Keratinocyte (primary cell): ENCODE measurements around the gene DNAJB8. TPM values are rescaled to one million over a fixed set of nuclear protein-coding genes. Genes with fewer than 3 reads are reported as not detected.

ENCODE experiments used
- DNase-seq: peaks from one replicate; pipeline ENCODE4 v3.0.0-alpha.2; 2011; ENCODE audit warnings: low read depth, missing footprints, low spot score
- FAIRE-seq: peaks from 2 replicates; lab custom pipeline; 2011; peaks lifted over from hg19 to GRCh38; lab: Jason Lieb, UNC
- H2AFZ ChIP-seq: 2 replicates; pipeline ENCODE4 v1.6.0; 2012; ENCODE audit warnings: low read length, control low read depth, inconsistent platforms; ENCODE audit not compliant: control insufficient read depth
- H3K27ac ChIP-seq: 2 replicates; pipeline ENCODE4 v1.5.1; 2011; ENCODE audit warnings: low read length; ENCODE audit not compliant: control insufficient read depth, insufficient read depth
- H3K27me3 ChIP-seq: 3 replicates; pipeline ENCODE4 v1.6.0; 2011; ENCODE audit warnings: low read length; ENCODE audit not compliant: control insufficient read depth, insufficient read depth; ENCODE audit errors: extremely low read depth
- H3K36me3 ChIP-seq, 2 experiments: 2 replicates in 1 of 2; 3 replicates in 1 of 2; pipeline ENCODE4 v1.5.1; 2011; ENCODE audit warnings: low read length in 2 of 2, mild to moderate bottlenecking in 1 of 2; ENCODE audit not compliant: control insufficient read depth in 2 of 2, insufficient read depth in 2 of 2; ENCODE audit errors: extremely low read depth in 1 of 2
- H3K4me1 ChIP-seq: 3 replicates; pipeline ENCODE4 v1.5.1; 2011; ENCODE audit warnings: low read length; ENCODE audit not compliant: control insufficient read depth, insufficient read depth; ENCODE audit errors: extremely low read depth
- H3K4me2 ChIP-seq: 3 replicates; pipeline ENCODE4 v1.6.0; 2011; ENCODE audit warnings: low read depth, low read length; ENCODE audit not compliant: control insufficient read depth, insufficient read depth; ENCODE audit errors: extremely low read depth
- H3K4me3 ChIP-seq, 3 experiments: fragments of 200-600 bp in 1 of 3; sonication (generic) in 1 of 3; 2 replicates in 2 of 3; 3 replicates in 1 of 3; pipeline ENCODE4 v1.5.1; 2011 to 2016; ENCODE audit warnings: low read length in 3 of 3, mild to moderate bottlenecking in 3 of 3, control low read depth in 2 of 3, inconsistent platforms in 1 of 3, low read depth in 1 of 3, mixed read lengths in 1 of 3, mixed run types in 1 of 3, moderate library complexity in 1 of 3; ENCODE audit not compliant: control insufficient read depth in 2 of 3, insufficient read depth in 2 of 3; ENCODE audit errors: extremely low read depth in 1 of 3
- H3K79me2 ChIP-seq: 2 replicates; pipeline ENCODE4 v1.6.0; 2012; ENCODE audit warnings: low read length; ENCODE audit not compliant: control insufficient read depth, insufficient read depth
- H3K9ac ChIP-seq: 3 replicates; pipeline ENCODE4 v1.6.0; 2011; ENCODE audit warnings: low read length; ENCODE audit not compliant: control insufficient read depth, insufficient read depth; ENCODE audit errors: extremely low read depth
- H3K9me1 ChIP-seq: 3 replicates; pipeline ENCODE4 v1.6.0; 2011; ENCODE audit warnings: low read length; ENCODE audit not compliant: control insufficient read depth, insufficient read depth; ENCODE audit errors: extremely low read depth
- H3K9me3 ChIP-seq: 2 replicates; pipeline ENCODE4 v1.5.1; 2012; ENCODE audit warnings: low read depth, low read length; ENCODE audit not compliant: control insufficient read depth
- H4K20me1 ChIP-seq: 3 replicates; pipeline ENCODE4 v1.6.0; 2011; ENCODE audit warnings: low read length; ENCODE audit not compliant: control insufficient read depth, insufficient read depth; ENCODE audit errors: extremely low read depth
- CTCF ChIP-seq, 3 experiments: IDR thresholded peaks in 1 of 3; conservative IDR thresholded peaks in 1 of 3; optimal IDR thresholded peaks in 1 of 3; 2 replicates in 2 of 3; 3 replicates in 1 of 3; pipeline versions ENCODE3 to v1.5.1; 2011; ENCODE audit warnings: low read length in 3 of 3, mild to moderate bottlenecking in 3 of 3, moderate library complexity in 2 of 3, control low read depth in 1 of 3, inconsistent platforms in 1 of 3; ENCODE audit not compliant: insufficient read depth in 2 of 3; ENCODE audit errors: extremely low read depth in 1 of 3
- EZH2 ChIP-seq: IDR thresholded peaks from one replicate; pipeline ENCODE4 v1.6.1; 2012; ENCODE audit warnings: inconsistent platforms, mild to moderate bottlenecking, low read length, moderate library complexity
- dilution Hi-C: fragments of 300-500 bp; cut with MboI; formaldehyde crosslinking; loops from one replicate; pipeline ENCODE4 v1.7.0; 2020; ENCODE audit warnings: low sequenced_read_pairs; ENCODE audit not compliant: extremely low pct_ligation_motif_present
- polyA plus RNA-seq, 5 experiments: library from polyadenylated mRNA; depleted of rRNA in 3 of 5; stranded (reverse) in 3 of 5; stranded (forward) in 1 of 5; unstranded in 1 of 5; fragments of >200 nt; gene quantifications; 1 replicate in 1 of 5; 2 replicates in 3 of 5; 3 replicates in 1 of 5; pipeline versions ENCODE4 v1.2.1 to v1.2.3, GENCODE V29; 2011 to 2012; ENCODE audit warnings: missing spikeins in 2 of 5, low read depth in 1 of 5, low replicate concordance in 1 of 5

Gene DNAJB8
- polyA plus RNA-seq, 1 donor (not counting 4 experiments of a cell fraction or from before 2014, with no cell fraction given) = not detected

- Histone ChIP-seq H3K9me3 (no peaks in the 10 kb centered on the region), H3K27me3 (peaks cover 24% of the 10 kb centered on the region), H3K4me3 (no peak overlapping the region), H3K9ac (no peak overlapping the region), H4K20me1 (peaks cover 3% of the 10 kb centered on the region), H3K9me1 (no peaks in the 10 kb centered on the region), H3K79me2 (no peaks in the 10 kb centered on the region), H3K4me2 (no peak overlapping the region), H2AFZ (no peak overlapping the region), H3K36me3 (no peaks in the 10 kb centered on the region), H3K27ac (no peak overlapping the region), H3K4me1 (no peaks in the 10 kb centered on the region)
- FAIRE-seq (no peak), DNase-seq (no peak)
- dilution Hi-C loops = no loop called here
- TF ChIP-seq EZH2 (no peak), CTCF (optimal IDR thresholded peaks at IDR 0.05 in 1 of 3, IDR thresholded peaks at IDR 0.05 in 1 of 3, conservative IDR thresholded peaks at IDR 0.05 in 1 of 3; ENCODE audit: extremely low read depth in 1 of 3, insufficient read depth in 2 of 3, low read length in 3 of 3) (no peak)
Measured at GRCh38 chr3:128439226-128439625, 27.5 kb downstream of the DNAJB8 start.

- FAIRE-seq (no peak), DNase-seq (no peak)
- TF ChIP-seq EZH2 = no peak
- TF ChIP-seq CTCF (optimal IDR thresholded peaks at IDR 0.05 in 1 of 3, IDR thresholded peaks at IDR 0.05 in 1 of 3, conservative IDR thresholded peaks at IDR 0.05 in 1 of 3; ENCODE audit: extremely low read depth in 1 of 3, insufficient read depth in 2 of 3, low read length in 3 of 3) = peak; percentile 52 to 59 (median 52)
- H3K9ac ChIP-seq = no peak overlapping the region
- H2AFZ ChIP-seq = no peak overlapping the region
- H3K4me1 ChIP-seq = no peaks in the 10 kb centered on the region
- no peaks in the 10 kb centered on the region for H3K9me1 ChIP-seq
- H3K27ac ChIP-seq = no peak overlapping the region
- peaks cover 3% of the 10 kb centered on the region for H4K20me1 ChIP-seq
- H3K4me3 ChIP-seq = no peak overlapping the region
- no peak overlapping the region for H3K4me2 ChIP-seq
- dilution Hi-C loops = no loop called here
- H3K27me3 ChIP-seq = peaks cover 27% of the 10 kb centered on the region
- no peaks in the 10 kb centered on the region for H3K9me3 ChIP-seq
- no peaks in the 10 kb centered on the region for H3K79me2 ChIP-seq
- H3K36me3 ChIP-seq = no peaks in the 10 kb centered on the region
Measured at GRCh38 chr3:128438488-128439072, 28.1 kb downstream of the DNAJB8 start.
